ENCODE data around the gene ROCK2. TPM values are rescaled to one million over a fixed set of nuclear protein-coding genes. Genes with fewer than 3 reads are reported as not detected.
A peak's percentile ranks its signal among the peaks of the same experiment; 100 is the strongest.

The ROCK2 gene
- total and polyA plus RNA-seq, 4 donors = 5.3 to 31.0 (median 12.2) TPM

- H3K27me3 ChIP-seq (ENCODE audit: control insufficient read depth in 4 of 4, insufficient read depth in 4 of 4, low read length in 3 of 4) = no peaks in the 10 kb centered on the region
- WGBS = 77% methylated on average over 1 of the region's 1 CpG
- no peaks in the 10 kb centered on the region for H3K9me3 ChIP-seq (ENCODE audit: control insufficient read depth in 4 of 4, low read length in 3 of 4)
- H3K4me1 ChIP-seq (ENCODE audit: control insufficient read depth in 4 of 4, insufficient read depth in 4 of 4, low read length in 3 of 4) = peaks cover 10 to 41% (median 29%) of the 10 kb centered on the region in 4 donors
- H3K9ac ChIP-seq (ENCODE audit: low read depth in 1 of 2, low read length in 2 of 2) = no peak overlapping the region
- TF ChIP-seq TAF1 (conservative IDR thresholded peaks at IDR 0.05) (no peak), JUND (IDR thresholded peaks at IDR 0.05) (no peak), FOXA2 (IDR thresholded peaks at IDR 0.05) (no peak), HNF4G (IDR thresholded peaks at IDR 0.05) (no peak), HNF4A (conservative IDR thresholded peaks at IDR 0.05) (no peak), ATF3 (IDR thresholded peaks at IDR 0.05) (no peak), EGR1 (IDR thresholded peaks at IDR 0.05; ENCODE audit: low read depth in 2 of 2) (no peak), RAD21 (IDR thresholded peaks at IDR 0.05) (no peak), GABPA (IDR thresholded peaks at IDR 0.05 in 1 of 2, conservative IDR thresholded peaks at IDR 0.05 in 1 of 2) (no peak), RXRA (IDR thresholded peaks at IDR 0.05) (no peak), SP1 (IDR thresholded peaks at IDR 0.05) (no peak), ZBTB33 (IDR thresholded peaks at IDR 0.05) (no peak)
- TF ChIP-seq, protein P1, sequence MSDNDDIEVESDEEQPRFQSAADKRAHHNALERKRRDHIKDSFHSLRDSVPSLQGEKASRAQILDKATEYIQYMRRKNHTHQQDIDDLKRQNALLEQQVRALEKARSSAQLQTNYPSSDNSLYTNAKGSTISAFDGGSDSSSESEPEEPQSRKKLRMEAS (IDR thresholded peaks at IDR 0.05) = no peak
- TF ChIP-seq, protein P2, sequence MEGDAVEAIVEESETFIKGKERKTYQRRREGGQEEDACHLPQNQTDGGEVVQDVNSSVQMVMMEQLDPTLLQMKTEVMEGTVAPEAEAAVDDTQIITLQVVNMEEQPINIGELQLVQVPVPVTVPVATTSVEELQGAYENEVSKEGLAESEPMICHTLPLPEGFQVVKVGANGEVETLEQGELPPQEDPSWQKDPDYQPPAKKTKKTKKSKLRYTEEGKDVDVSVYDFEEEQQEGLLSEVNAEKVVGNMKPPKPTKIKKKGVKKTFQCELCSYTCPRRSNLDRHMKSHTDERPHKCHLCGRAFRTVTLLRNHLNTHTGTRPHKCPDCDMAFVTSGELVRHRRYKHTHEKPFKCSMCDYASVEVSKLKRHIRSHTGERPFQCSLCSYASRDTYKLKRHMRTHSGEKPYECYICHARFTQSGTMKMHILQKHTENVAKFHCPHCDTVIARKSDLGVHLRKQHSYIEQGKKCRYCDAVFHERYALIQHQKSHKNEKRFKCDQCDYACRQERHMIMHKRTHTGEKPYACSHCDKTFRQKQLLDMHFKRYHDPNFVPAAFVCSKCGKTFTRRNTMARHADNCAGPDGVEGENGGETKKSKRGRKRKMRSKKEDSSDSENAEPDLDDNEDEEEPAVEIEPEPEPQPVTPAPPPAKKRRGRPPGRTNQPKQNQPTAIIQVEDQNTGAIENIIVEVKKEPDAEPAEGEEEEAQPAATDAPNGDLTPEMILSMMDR (IDR thresholded peaks at IDR 0.05; ENCODE audit: low read depth, low read length, missing input control) = no peak
- H3K36me3 ChIP-seq (ENCODE audit: control insufficient read depth in 4 of 4, insufficient read depth in 3 of 4, low read depth in 1 of 4, low read length in 3 of 4) = no peaks in the 10 kb centered on the region
- no peak overlapping the region for H3K4me3 ChIP-seq (ENCODE audit: low read depth in 1 of 3, low read length in 3 of 3)
- peak overlapping the region in 1 of 2 donors; percentile 65 for H3K27ac ChIP-seq (ENCODE audit: low read depth in 1 of 2, low read length in 2 of 2)
- DNase-seq (ENCODE audit: low spot score) = no peak
These were observed 22.8 kb upstream of the ROCK2 start for GRCh38 chr2:11367170-11367730.

- no peaks in the 10 kb centered on the region for H3K9me3 ChIP-seq (ENCODE audit: control insufficient read depth in 4 of 4, low read length in 3 of 4)
- H3K27me3 ChIP-seq (ENCODE audit: control insufficient read depth in 4 of 4, insufficient read depth in 4 of 4, low read length in 3 of 4) = no peaks in the 10 kb centered on the region
- 48% methylated on average over 5 of the region's 5 CpGs for WGBS
- H3K36me3 ChIP-seq (ENCODE audit: control insufficient read depth in 4 of 4, insufficient read depth in 3 of 4, low read depth in 1 of 4, low read length in 3 of 4) = no peaks in the 10 kb centered on the region
- H3K9ac ChIP-seq (ENCODE audit: low read depth in 1 of 2, low read length in 2 of 2) = no peak overlapping the region
- H3K4me3 ChIP-seq (ENCODE audit: low read depth in 1 of 3, low read length in 3 of 3) = no peak overlapping the region
- DNase-seq (ENCODE audit: low spot score) = no peak
- H3K4me1 ChIP-seq (ENCODE audit: control insufficient read depth in 4 of 4, insufficient read depth in 4 of 4, low read length in 3 of 4) = peaks cover 6 to 32% (median 21%) of the 10 kb centered on the region in 4 donors
- H3K27ac ChIP-seq (ENCODE audit: low read depth in 1 of 2, low read length in 2 of 2) = peak overlapping the region; percentile 51 to 62
- TF ChIP-seq NR2F2 (IDR thresholded peaks at IDR 0.05) = no peak
- peak; percentile 83 for TF ChIP-seq RXRA (IDR thresholded peaks at IDR 0.05)
- peak; percentile 20 to 34 for TF ChIP-seq RAD21 (IDR thresholded peaks at IDR 0.05)
- TF ChIP-seq ATF3 (IDR thresholded peaks at IDR 0.05) = no peak
- TF ChIP-seq YY1 (IDR thresholded peaks at IDR 0.05) = peak; percentile 68
- TF ChIP-seq REST (IDR thresholded peaks at IDR 0.05) = peak; percentile 39
- TF ChIP-seq FOXA2 (IDR thresholded peaks at IDR 0.05) = peak; percentile 71
- TF ChIP-seq, protein P2 (IDR thresholded peaks at IDR 0.05; ENCODE audit: low read depth, low read length, missing input control) = no peak
- peak; percentile 27 to 34 for TF ChIP-seq JUND (IDR thresholded peaks at IDR 0.05)
- peak; percentile 73 for TF ChIP-seq SP1 (IDR thresholded peaks at IDR 0.05)
- TF ChIP-seq EGR1 (IDR thresholded peaks at IDR 0.05; ENCODE audit: low read depth in 2 of 2) = no peak
- TF ChIP-seq ZBTB33 (IDR thresholded peaks at IDR 0.05) = peak; percentile 71
- peak; percentile 64 for TF ChIP-seq FOXA1 (IDR thresholded peaks at IDR 0.05)
- no peak for TF ChIP-seq GABPA (IDR thresholded peaks at IDR 0.05 in 1 of 2, conservative IDR thresholded peaks at IDR 0.05 in 1 of 2)
- no peak for TF ChIP-seq HNF4G (IDR thresholded peaks at IDR 0.05)
These were observed 21.9 kb upstream of the ROCK2 start for GRCh38 chr2:11366326-11366741.
